ENCODE measurements around the gene TSPAN5. TPM values are rescaled to one million over a fixed set of nuclear protein-coding genes. Genes with fewer than 3 reads are reported as not detected.

TSPAN5 gene
- total and polyA plus RNA-seq, 2 donors, result 10.9 to 27.5 TPM

GRCh38 chr4:98646422-98646821 is 12.0 kb downstream of the TSPAN5 start:
- no peak for DNase-seq (ENCODE audit: extremely low spot score)
- H3K4me3 ChIP-seq (ENCODE audit: low read depth, low read length), result no peak overlapping the region
- H3K27ac ChIP-seq (ENCODE audit: low read depth), result no peak overlapping the region
- 93% methylated on average over 3 of the region's 3 CpGs for WGBS
- H3K4me1 ChIP-seq (ENCODE audit: insufficient read depth), result peaks cover 2% of the 10 kb centered on the region
- peaks cover 2% of the 10 kb centered on the region for H3K36me3 ChIP-seq (ENCODE audit: insufficient read depth)

GRCh38 chr4:98645527-98645926 is 12.9 kb downstream of the TSPAN5 start:
- Histone ChIP-seq H3K36me3 (ENCODE audit: insufficient read depth) (peaks cover 2% of the 10 kb centered on the region), H3K27ac (ENCODE audit: low read depth) (no peak overlapping the region), H3K4me3 (ENCODE audit: low read depth, low read length) (no peak overlapping the region), H3K4me1 (ENCODE audit: insufficient read depth) (peaks cover 2% of the 10 kb centered on the region)
- 94% methylated on average over 6 of the region's 6 CpGs for WGBS
- DNase-seq (ENCODE audit: extremely low spot score), result no peak

GRCh38 chr4:98643755-98644154 is 14.7 kb downstream of the TSPAN5 start:
- Histone ChIP-seq H3K27ac (ENCODE audit: low read depth) (no peak overlapping the region), H3K4me1 (ENCODE audit: insufficient read depth) (peaks cover 2% of the 10 kb centered on the region), H3K4me3 (ENCODE audit: low read depth, low read length) (no peak overlapping the region), H3K36me3 (ENCODE audit: insufficient read depth) (peaks cover 2% of the 10 kb centered on the region)
- 90% methylated on average over 2 of the region's 2 CpGs for WGBS
- DNase-seq (ENCODE audit: extremely low spot score), result no peak

GRCh38 chr4:98642991-98643426 is 15.4 kb downstream of the TSPAN5 start:
- Histone ChIP-seq H3K36me3 (ENCODE audit: insufficient read depth) (peaks cover 2% of the 10 kb centered on the region), H3K4me1 (ENCODE audit: insufficient read depth) (peaks cover 2% of the 10 kb centered on the region), H3K27ac (ENCODE audit: low read depth) (no peak overlapping the region), H3K4me3 (ENCODE audit: low read depth, low read length) (no peak overlapping the region)
- WGBS, result 78% methylated on average over 4 of the region's 4 CpGs
- DNase-seq (ENCODE audit: extremely low spot score), result no peak

- DNase-seq (ENCODE audit: extremely low spot score), result no peak
- Histone ChIP-seq H3K4me3 (ENCODE audit: low read depth, low read length) (no peak overlapping the region), H3K27ac (ENCODE audit: low read depth) (no peak overlapping the region), H3K36me3 (ENCODE audit: insufficient read depth) (peaks cover 2% of the 10 kb centered on the region), H3K4me1 (ENCODE audit: insufficient read depth) (peaks cover 2% of the 10 kb centered on the region)
- 95% methylated on average over 3 of the region's 3 CpGs for WGBS
Measured at GRCh38 chr4:98641906-98642668, 16.3 kb downstream of the TSPAN5 start.

GRCh38 chr4:98641376-98641775 is 17.0 kb downstream of the TSPAN5 start:
- H3K4me3 ChIP-seq (ENCODE audit: low read depth, low read length), result no peak overlapping the region
- no peak for DNase-seq (ENCODE audit: extremely low spot score)
- no peak overlapping the region for H3K27ac ChIP-seq (ENCODE audit: low read depth)
- 64% methylated on average over 5 of the region's 5 CpGs for WGBS
- no peaks in the 10 kb centered on the region for H3K4me1 ChIP-seq (ENCODE audit: insufficient read depth)
- H3K36me3 ChIP-seq (ENCODE audit: insufficient read depth), result peaks cover 2% of the 10 kb centered on the region

GRCh38 chr4:98639523-98639922 is 18.9 kb downstream of the TSPAN5 start:
- DNase-seq (ENCODE audit: extremely low spot score), result no peak
- WGBS, result 65% methylated on average over 2 of the region's 2 CpGs
- Histone ChIP-seq H3K27ac (ENCODE audit: low read depth) (no peak overlapping the region), H3K4me1 (ENCODE audit: insufficient read depth) (no peaks in the 10 kb centered on the region), H3K4me3 (ENCODE audit: low read depth, low read length) (no peak overlapping the region), H3K36me3 (ENCODE audit: insufficient read depth) (no peaks in the 10 kb centered on the region)

GRCh38 chr4:98639108-98639507 is 19.3 kb downstream of the TSPAN5 start:
- H3K36me3 ChIP-seq (ENCODE audit: insufficient read depth), result no peaks in the 10 kb centered on the region
- 96% methylated on average over 2 of the region's 2 CpGs for whole genome bisulfite sequencing
- H3K27ac ChIP-seq (ENCODE audit: low read depth), result no peak overlapping the region
- no peak for DNase-seq (ENCODE audit: extremely low spot score)
- no peak overlapping the region for H3K4me3 ChIP-seq (ENCODE audit: low read depth, low read length)
- H3K4me1 ChIP-seq (ENCODE audit: insufficient read depth), result no peaks in the 10 kb centered on the region

- no peak for DNase-seq (ENCODE audit: extremely low spot score)
- no peak overlapping the region for H3K4me3 ChIP-seq (ENCODE audit: low read depth, low read length)
- H3K4me1 ChIP-seq (ENCODE audit: insufficient read depth), result no peaks in the 10 kb centered on the region
- H3K27ac ChIP-seq (ENCODE audit: low read depth), result no peak overlapping the region
- H3K36me3 ChIP-seq (ENCODE audit: insufficient read depth), result no peaks in the 10 kb centered on the region
- 91% methylated on average over 5 of the region's 5 CpGs for WGBS
Measured at GRCh38 chr4:98638661-98639060, 19.8 kb downstream of the TSPAN5 start.

- Histone ChIP-seq H3K4me1 (ENCODE audit: insufficient read depth) (no peaks in the 10 kb centered on the region), H3K36me3 (ENCODE audit: insufficient read depth) (no peaks in the 10 kb centered on the region), H3K4me3 (ENCODE audit: low read depth, low read length) (no peak overlapping the region), H3K27ac (ENCODE audit: low read depth) (no peak overlapping the region)
- 100% methylated on average over 1 of the region's 1 CpG for WGBS
- DNase-seq (ENCODE audit: extremely low spot score), result no peak
Measured at GRCh38 chr4:98634061-98634460, 24.4 kb downstream of the TSPAN5 start.

- H3K4me1 ChIP-seq (ENCODE audit: insufficient read depth), result no peaks in the 10 kb centered on the region
- H3K27ac ChIP-seq (ENCODE audit: low read depth), result no peak overlapping the region
- no peak for DNase-seq (ENCODE audit: extremely low spot score)
- WGBS, result 94% methylated on average over 3 of the region's 3 CpGs
- no peaks in the 10 kb centered on the region for H3K36me3 ChIP-seq (ENCODE audit: insufficient read depth)
- H3K4me3 ChIP-seq (ENCODE audit: low read depth, low read length), result no peak overlapping the region
Measured at GRCh38 chr4:98633159-98633558, 25.3 kb downstream of the TSPAN5 start.

GRCh38 chr4:98632258-98632657 is 26.2 kb downstream of the TSPAN5 start:
- H3K4me1 ChIP-seq (ENCODE audit: insufficient read depth), result no peaks in the 10 kb centered on the region
- DNase-seq (ENCODE audit: extremely low spot score), result no peak
- no peak overlapping the region for H3K27ac ChIP-seq (ENCODE audit: low read depth)
- no peaks in the 10 kb centered on the region for H3K36me3 ChIP-seq (ENCODE audit: insufficient read depth)
- no peak overlapping the region for H3K4me3 ChIP-seq (ENCODE audit: low read depth, low read length)
- WGBS, result 93% methylated on average over 4 of the region's 4 CpGs

- Histone ChIP-seq H3K4me1 (ENCODE audit: insufficient read depth) (no peaks in the 10 kb centered on the region), H3K27ac (ENCODE audit: low read depth) (no peak overlapping the region), H3K36me3 (ENCODE audit: insufficient read depth) (no peaks in the 10 kb centered on the region), H3K4me3 (ENCODE audit: low read depth, low read length) (no peak overlapping the region)
- 59% methylated on average over 3 of the region's 3 CpGs for WGBS
- no peak for DNase-seq (ENCODE audit: extremely low spot score)
Measured at GRCh38 chr4:98631506-98631905, 26.9 kb downstream of the TSPAN5 start.

- DNase-seq (ENCODE audit: extremely low spot score), result no peak
- Histone ChIP-seq H3K27ac (ENCODE audit: low read depth) (no peak overlapping the region), H3K4me3 (ENCODE audit: low read depth, low read length) (no peak overlapping the region), H3K36me3 (ENCODE audit: insufficient read depth) (no peaks in the 10 kb centered on the region), H3K4me1 (ENCODE audit: insufficient read depth) (no peaks in the 10 kb centered on the region)
- WGBS, result 69% methylated on average over 8 of the region's 8 CpGs
Measured at GRCh38 chr4:98630737-98631454, 27.5 kb downstream of the TSPAN5 start.
